Dermis blood vessel endothelial cell (primary cell): Measurements from ENCODE around the gene TXLNG. TPM values are rescaled to one million over a fixed set of nuclear protein-coding genes. Genes with fewer than 3 reads are reported as not detected.

ENCODE experiments used
- DNase-seq: peaks from one replicate; pipeline ENCODE4 v3.0.0; 2010
- total RNA-seq: library from RNA; depleted of rRNA; stranded (reverse); fragments of >200 nt; gene quantifications from 2 replicates; pipeline ENCODE4 v1.2.3, GENCODE V29; 2014

Gene TXLNG
- total RNA-seq, 1 donor from 2014 or later: 7.3 TPM

- DNase-seq: peak; percentile 10
Measured at GRCh38 chrX:16785247-16786138, 773 bp upstream of the TXLNG start.

- DNase-seq: peak; percentile 11
Measured at GRCh38 chrX:16786791-16787735, 797 bp downstream of the TXLNG start.

- DNase-seq: no peak
Measured at GRCh38 chrX:16788477-16788876, 2.2 kb downstream of the TXLNG start.

GRCh38 chrX:16796298-16796697 is 10.0 kb downstream of the TXLNG start:
- DNase-seq: no peak

GRCh38 chrX:16797358-16797757 is 11.1 kb downstream of the TXLNG start:
- no peak for DNase-seq

GRCh38 chrX:16797841-16798240 is 11.6 kb downstream of the TXLNG start:
- DNase-seq: no peak

GRCh38 chrX:16804923-16805464 is 18.7 kb downstream of the TXLNG start:
- DNase-seq: no peak

GRCh38 chrX:16807548-16807947 is 21.3 kb downstream of the TXLNG start:
- DNase-seq: peak; percentile 30

GRCh38 chrX:16807976-16808542 is 21.8 kb downstream of the TXLNG start:
- DNase-seq: peak; percentile 30

GRCh38 chrX:16814597-16814996 is 28.3 kb downstream of the TXLNG start:
- no peak for DNase-seq

- no peak for DNase-seq
Measured at GRCh38 chrX:16819634-16820033, 33.4 kb downstream of the TXLNG start.

GRCh38 chrX:16822723-16823122 is 36.5 kb downstream of the TXLNG start:
- DNase-seq: peak; percentile 83

- DNase-seq: peak; percentile 71
Measured at GRCh38 chrX:16825264-16826035, 39.2 kb downstream of the TXLNG start.

GRCh38 chrX:16826207-16826606 is 39.9 kb downstream of the TXLNG start:
- peak; percentile 64 for DNase-seq

- peak; percentile 38 for DNase-seq
Measured at GRCh38 chrX:16827225-16827624, 41.0 kb downstream of the TXLNG start.

- peak; percentile 69 for DNase-seq
Measured at GRCh38 chrX:16828124-16828908, 42.0 kb downstream of the TXLNG start.

- DNase-seq: no peak
Measured at GRCh38 chrX:16832301-16832700, 46.0 kb downstream of the TXLNG start.

- DNase-seq: no peak
Measured at GRCh38 chrX:16834806-16835205, 48.5 kb downstream of the TXLNG start.

GRCh38 chrX:16836371-16836770 is 50.1 kb downstream of the TXLNG start:
- peak; percentile 75 for DNase-seq

GRCh38 chrX:16838202-16839066 is 52.2 kb downstream of the TXLNG start:
- DNase-seq: peak; percentile 74
